Retinal pigment epithelial cell (primary cell): ENCODE results near the gene RBMS3.

ENCODE experiments used
- DNase-seq: peaks from one replicate; pipeline ENCODE4 v3.0.0-alpha.2; 2010; ENCODE audit warnings: low read depth
- H3K4me3 ChIP-seq: 2 replicates; pipeline ENCODE4 v1.5.1; 2011; ENCODE audit warnings: mild to moderate bottlenecking, low read length, control low read depth, moderate library complexity
- TF ChIP-seq, protein P1 (sequence below): conservative IDR thresholded peaks from 2 replicates; pipeline ENCODE4 v1.5.1; 2011; ENCODE audit warnings: low read depth, low read length, control low read depth, inconsistent platforms

The RBMS3 gene

GRCh38 chr3:29441422-29441821, 160.6 kb downstream of the RBMS3 start:
- DNase-seq, result no peak
- H3K4me3 ChIP-seq, result no peak overlapping the region
- TF ChIP-seq, protein P1, sequence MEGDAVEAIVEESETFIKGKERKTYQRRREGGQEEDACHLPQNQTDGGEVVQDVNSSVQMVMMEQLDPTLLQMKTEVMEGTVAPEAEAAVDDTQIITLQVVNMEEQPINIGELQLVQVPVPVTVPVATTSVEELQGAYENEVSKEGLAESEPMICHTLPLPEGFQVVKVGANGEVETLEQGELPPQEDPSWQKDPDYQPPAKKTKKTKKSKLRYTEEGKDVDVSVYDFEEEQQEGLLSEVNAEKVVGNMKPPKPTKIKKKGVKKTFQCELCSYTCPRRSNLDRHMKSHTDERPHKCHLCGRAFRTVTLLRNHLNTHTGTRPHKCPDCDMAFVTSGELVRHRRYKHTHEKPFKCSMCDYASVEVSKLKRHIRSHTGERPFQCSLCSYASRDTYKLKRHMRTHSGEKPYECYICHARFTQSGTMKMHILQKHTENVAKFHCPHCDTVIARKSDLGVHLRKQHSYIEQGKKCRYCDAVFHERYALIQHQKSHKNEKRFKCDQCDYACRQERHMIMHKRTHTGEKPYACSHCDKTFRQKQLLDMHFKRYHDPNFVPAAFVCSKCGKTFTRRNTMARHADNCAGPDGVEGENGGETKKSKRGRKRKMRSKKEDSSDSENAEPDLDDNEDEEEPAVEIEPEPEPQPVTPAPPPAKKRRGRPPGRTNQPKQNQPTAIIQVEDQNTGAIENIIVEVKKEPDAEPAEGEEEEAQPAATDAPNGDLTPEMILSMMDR, result no peak

GRCh38 chr3:29447946-29448627, 167.2 kb downstream of the RBMS3 start:
- H3K4me3 ChIP-seq, result no peak overlapping the region
- TF ChIP-seq, protein P1, result no peak
- DNase-seq, result no peak

DNA sequence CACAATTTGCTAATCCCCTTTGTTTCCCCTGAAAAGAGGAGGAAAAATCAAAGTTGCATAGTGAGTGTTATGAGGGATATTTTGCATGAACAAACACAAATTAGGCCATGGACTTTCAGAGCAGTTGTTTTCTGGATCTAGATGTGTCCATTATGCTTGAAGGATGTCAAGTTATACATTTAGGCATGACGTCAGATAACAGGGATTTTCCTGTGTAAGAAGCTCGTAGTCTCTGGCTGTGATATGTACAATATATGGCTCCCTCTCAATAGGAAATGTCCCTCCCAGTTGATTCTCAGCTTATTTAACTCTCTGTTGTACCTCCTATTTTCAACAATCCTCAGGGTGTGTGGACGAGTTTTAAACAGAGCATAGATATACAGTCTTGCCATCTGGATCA, 171.0 kb downstream of the RBMS3 start:
- TF ChIP-seq, protein P1, result no peak
- no peak overlapping the region for H3K4me3 ChIP-seq
- no peak for DNase-seq

GRCh38 chr3:29452934-29453283, 172.0 kb downstream of the RBMS3 start:
- no peak for DNase-seq
- TF ChIP-seq, protein P1, result no peak
- H3K4me3 ChIP-seq, result no peak overlapping the region

- no peak overlapping the region for H3K4me3 ChIP-seq
- TF ChIP-seq, protein P1, result no peak
- DNase-seq, result no peak
These were observed 172.6 kb downstream of the RBMS3 start for GRCh38 chr3:29453284-29454001.

- TF ChIP-seq, protein P1, result no peak
- no peak for DNase-seq
- no peak overlapping the region for H3K4me3 ChIP-seq
These were observed 173.3 kb downstream of the RBMS3 start for GRCh38 chr3:29454161-29454611.

DNA sequence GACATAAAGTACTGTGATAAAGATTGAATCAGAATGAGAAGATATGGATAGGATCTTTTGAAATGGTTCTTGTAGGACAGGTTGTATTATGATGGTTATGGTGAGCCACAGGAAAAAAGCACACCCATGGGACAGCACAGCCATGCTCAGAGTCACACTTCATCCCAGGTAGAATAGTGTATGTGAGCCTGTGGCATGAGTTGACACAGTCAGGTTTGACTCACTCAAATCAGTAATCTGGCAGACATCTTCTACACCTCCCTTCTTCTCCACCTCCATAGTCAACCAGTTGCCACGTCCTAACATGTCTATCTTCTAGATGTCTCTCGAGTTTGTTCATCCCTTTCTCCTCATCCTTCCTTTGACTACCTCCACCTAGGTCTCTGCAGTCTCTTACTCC, 176.0 kb downstream of the RBMS3 start:
- TF ChIP-seq, protein P1, result no peak
- DNase-seq, result no peak
- H3K4me3 ChIP-seq, result no peak overlapping the region
